ENCODE results near the gene CPT1C.

DNA sequence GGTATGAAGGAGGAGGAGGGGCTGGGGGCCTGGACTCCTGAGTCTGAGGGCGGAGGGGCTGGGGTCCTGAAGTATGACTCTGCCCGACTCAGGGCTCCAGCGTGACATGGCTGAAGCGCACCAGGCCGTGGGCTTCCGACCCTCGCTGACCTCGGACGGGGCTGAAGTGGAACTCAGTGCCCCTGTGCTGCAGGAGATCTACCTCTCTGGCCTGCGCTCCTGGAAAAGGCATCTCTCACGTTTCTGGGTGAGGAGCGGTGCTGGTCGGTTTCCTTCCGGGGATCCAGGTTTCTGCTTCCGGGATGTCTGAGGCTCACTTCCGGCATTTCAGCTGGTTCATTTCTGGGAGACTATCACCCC lies 1.2 kb downstream of the CPT1C start:
- TF ChIP-seq, protein P1, sequence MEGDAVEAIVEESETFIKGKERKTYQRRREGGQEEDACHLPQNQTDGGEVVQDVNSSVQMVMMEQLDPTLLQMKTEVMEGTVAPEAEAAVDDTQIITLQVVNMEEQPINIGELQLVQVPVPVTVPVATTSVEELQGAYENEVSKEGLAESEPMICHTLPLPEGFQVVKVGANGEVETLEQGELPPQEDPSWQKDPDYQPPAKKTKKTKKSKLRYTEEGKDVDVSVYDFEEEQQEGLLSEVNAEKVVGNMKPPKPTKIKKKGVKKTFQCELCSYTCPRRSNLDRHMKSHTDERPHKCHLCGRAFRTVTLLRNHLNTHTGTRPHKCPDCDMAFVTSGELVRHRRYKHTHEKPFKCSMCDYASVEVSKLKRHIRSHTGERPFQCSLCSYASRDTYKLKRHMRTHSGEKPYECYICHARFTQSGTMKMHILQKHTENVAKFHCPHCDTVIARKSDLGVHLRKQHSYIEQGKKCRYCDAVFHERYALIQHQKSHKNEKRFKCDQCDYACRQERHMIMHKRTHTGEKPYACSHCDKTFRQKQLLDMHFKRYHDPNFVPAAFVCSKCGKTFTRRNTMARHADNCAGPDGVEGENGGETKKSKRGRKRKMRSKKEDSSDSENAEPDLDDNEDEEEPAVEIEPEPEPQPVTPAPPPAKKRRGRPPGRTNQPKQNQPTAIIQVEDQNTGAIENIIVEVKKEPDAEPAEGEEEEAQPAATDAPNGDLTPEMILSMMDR (IDR thresholded peaks at IDR 0.05; ENCODE audit: insufficient read depth, low read depth, low read length), result no peak
- TF ChIP-seq EZH2 (IDR thresholded peaks at IDR 0.05; ENCODE audit: insufficient read depth, low read length), result no peak

Measured in astrocyte (in vitro differentiated cells and primary cell).